ENCODE data around the gene ABCD1.

DNA sequence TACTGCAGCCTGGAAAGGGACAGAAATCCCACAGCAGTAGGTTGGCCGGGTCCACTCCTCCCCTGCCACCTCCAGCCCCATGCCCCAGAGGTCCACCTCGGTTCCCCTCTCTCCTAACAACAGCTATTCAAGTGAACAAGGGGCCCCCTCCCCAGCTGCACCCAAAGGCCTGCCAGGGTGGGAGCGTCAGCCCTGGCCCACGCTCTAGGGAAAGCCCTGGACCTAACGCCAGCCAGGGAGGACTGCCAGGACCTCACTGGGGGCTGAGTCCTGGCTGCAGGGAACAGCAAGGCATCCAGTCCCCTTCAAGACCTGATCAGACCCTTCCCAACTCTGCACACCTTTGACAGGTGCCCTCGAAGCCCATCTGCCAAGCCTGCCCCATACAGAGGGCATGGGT, 23.7 kb upstream of the ABCD1 start:
- TF ChIP-seq, protein P1, sequence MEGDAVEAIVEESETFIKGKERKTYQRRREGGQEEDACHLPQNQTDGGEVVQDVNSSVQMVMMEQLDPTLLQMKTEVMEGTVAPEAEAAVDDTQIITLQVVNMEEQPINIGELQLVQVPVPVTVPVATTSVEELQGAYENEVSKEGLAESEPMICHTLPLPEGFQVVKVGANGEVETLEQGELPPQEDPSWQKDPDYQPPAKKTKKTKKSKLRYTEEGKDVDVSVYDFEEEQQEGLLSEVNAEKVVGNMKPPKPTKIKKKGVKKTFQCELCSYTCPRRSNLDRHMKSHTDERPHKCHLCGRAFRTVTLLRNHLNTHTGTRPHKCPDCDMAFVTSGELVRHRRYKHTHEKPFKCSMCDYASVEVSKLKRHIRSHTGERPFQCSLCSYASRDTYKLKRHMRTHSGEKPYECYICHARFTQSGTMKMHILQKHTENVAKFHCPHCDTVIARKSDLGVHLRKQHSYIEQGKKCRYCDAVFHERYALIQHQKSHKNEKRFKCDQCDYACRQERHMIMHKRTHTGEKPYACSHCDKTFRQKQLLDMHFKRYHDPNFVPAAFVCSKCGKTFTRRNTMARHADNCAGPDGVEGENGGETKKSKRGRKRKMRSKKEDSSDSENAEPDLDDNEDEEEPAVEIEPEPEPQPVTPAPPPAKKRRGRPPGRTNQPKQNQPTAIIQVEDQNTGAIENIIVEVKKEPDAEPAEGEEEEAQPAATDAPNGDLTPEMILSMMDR (IDR thresholded peaks at IDR 0.05) = no peak
- TF ChIP-seq POLR2A (IDR thresholded peaks at IDR 0.05) (no peak), POLR2AphosphoS5 (IDR thresholded peaks at IDR 0.05) (no peak)

All from gastroesophageal sphincter (tissue), 3 donors.